ENCODE measurements around the gene SELENOF.
"Not testable (repeated sequence)": the region's sequence is repeated elsewhere in the genome, so short reads cannot be mapped to it uniquely, and the experiment has no call there.

Gene SELENOF

DNA sequence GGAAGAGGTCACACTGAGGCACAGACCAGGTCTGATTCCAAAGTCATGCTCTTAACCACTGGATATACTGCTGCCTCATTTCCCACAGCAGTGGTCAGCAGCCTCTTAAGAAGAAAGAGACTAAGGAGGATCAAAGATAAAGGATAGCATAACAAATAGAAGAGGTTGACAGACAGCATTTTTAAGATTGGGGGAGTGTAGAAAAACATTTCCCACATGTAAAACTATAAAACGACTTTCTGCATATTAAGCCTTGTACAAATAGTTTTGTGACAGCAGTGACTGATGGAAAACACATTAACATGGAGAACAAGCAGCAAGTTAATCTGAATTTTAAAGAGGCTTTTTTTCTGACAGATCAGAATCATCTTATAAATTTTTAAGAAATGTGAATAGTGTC lies 92.0 kb downstream of the SELENOF start:
- Histone ChIP-seq H3K9ac (ENCODE audit: low read length) (no peak overlapping the region), H3K9me3 (ENCODE audit: low read length) (no peaks in the 10 kb centered on the region), H2AFZ (ENCODE audit: low read length) (no peak overlapping the region), H4K20me1 (ENCODE audit: insufficient read depth, low read length) (no peaks in the 10 kb centered on the region), H3F3A (ENCODE audit: insufficient read depth, low read length) (no peaks in the 10 kb centered on the region), H3K79me2 (ENCODE audit: insufficient read depth, low read length) (no peaks in the 10 kb centered on the region), H3K27ac (ENCODE audit: low read depth, low read length, poor library complexity, severe bottlenecking) (no peak overlapping the region), H3K9me2 (ENCODE audit: low read depth, low read length) (no peaks in the 10 kb centered on the region), H3K27me3 (ENCODE audit: insufficient read depth, low read length) (no peaks in the 10 kb centered on the region), H3K4me1 (ENCODE audit: insufficient read depth, low read length, severe bottlenecking) (no peaks in the 10 kb centered on the region), H3K36me3 (ENCODE audit: insufficient read depth, low read length) (no peaks in the 10 kb centered on the region), H3K4me3 (ENCODE audit: low read depth, low read length, poor library complexity, severe bottlenecking) (no peak overlapping the region), H3K4me2 (ENCODE audit: low read length) (no peak overlapping the region)
- TF ChIP-seq, protein P1, sequence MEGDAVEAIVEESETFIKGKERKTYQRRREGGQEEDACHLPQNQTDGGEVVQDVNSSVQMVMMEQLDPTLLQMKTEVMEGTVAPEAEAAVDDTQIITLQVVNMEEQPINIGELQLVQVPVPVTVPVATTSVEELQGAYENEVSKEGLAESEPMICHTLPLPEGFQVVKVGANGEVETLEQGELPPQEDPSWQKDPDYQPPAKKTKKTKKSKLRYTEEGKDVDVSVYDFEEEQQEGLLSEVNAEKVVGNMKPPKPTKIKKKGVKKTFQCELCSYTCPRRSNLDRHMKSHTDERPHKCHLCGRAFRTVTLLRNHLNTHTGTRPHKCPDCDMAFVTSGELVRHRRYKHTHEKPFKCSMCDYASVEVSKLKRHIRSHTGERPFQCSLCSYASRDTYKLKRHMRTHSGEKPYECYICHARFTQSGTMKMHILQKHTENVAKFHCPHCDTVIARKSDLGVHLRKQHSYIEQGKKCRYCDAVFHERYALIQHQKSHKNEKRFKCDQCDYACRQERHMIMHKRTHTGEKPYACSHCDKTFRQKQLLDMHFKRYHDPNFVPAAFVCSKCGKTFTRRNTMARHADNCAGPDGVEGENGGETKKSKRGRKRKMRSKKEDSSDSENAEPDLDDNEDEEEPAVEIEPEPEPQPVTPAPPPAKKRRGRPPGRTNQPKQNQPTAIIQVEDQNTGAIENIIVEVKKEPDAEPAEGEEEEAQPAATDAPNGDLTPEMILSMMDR (IDR thresholded peaks at IDR 0.05; ENCODE audit: low read length): no peak
- TF ChIP-seq EZH2 (IDR thresholded peaks at IDR 0.05; ENCODE audit: borderline replicate concordance, low read length): no peak

DNA sequence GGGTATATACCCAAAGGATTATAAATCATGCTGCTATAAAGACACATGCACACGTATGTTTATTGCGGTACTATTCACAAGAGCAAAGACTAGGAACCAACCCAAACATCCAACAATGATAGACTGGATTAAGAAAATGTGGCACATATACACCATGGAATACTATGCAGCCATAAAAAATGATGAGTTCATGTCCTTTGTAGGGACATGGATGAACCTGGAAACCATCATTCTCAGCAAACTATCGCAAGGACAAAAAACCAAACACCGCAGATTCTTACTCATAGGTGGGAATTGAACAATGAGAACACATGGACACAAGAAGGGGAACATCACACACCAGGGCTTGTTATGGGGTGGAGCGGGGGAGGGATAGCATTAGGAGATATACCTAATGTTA lies 94.0 kb downstream of the SELENOF start:
- not testable (repeated sequence) for H2AFZ ChIP-seq (ENCODE audit: low read length); H4K20me1 ChIP-seq (ENCODE audit: insufficient read depth, low read length); H3K4me3 ChIP-seq (ENCODE audit: low read depth, low read length, poor library complexity, severe bottlenecking); H3F3A ChIP-seq (ENCODE audit: insufficient read depth, low read length); H3K9me3 ChIP-seq (ENCODE audit: low read length); H3K27ac ChIP-seq (ENCODE audit: low read depth, low read length, poor library complexity, severe bottlenecking); H3K79me2 ChIP-seq (ENCODE audit: insufficient read depth, low read length); H3K9me2 ChIP-seq (ENCODE audit: low read depth, low read length); H3K36me3 ChIP-seq (ENCODE audit: insufficient read depth, low read length); H3K4me2 ChIP-seq (ENCODE audit: low read length); H3K9ac ChIP-seq (ENCODE audit: low read length); H3K27me3 ChIP-seq (ENCODE audit: insufficient read depth, low read length); H3K4me1 ChIP-seq (ENCODE audit: insufficient read depth, low read length, severe bottlenecking)

DNA sequence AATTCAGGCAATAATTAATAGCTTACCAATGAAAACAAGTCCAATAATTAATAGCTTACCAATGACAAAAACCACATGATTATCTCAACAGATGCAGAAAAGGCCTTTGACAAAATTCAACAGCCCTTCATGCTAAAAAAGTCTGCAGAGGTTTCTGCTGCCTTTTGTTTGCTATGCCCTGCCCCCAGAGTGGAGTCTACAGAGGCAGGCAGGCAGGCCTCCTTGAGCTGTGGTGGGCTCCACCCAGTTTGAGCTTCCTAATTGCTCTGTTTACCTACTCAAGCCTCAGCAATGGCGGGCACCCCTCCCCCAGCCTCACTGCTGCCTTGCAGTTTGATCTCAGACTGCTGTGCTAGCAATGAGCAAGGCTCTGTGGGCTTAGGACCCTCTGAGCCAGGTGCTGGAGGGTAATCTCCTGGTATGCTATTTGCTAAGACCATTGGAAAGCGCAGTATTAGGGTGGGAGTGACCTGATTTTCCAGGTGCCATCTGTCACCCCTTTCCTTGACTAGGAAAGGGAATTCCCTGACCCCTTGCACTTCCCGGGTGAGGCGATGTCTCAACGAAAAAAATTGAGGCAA lies 96.6 kb downstream of the SELENOF start:
- not testable (repeated sequence) for H3K36me3 ChIP-seq (ENCODE audit: insufficient read depth, low read length); H3K9me3 ChIP-seq (ENCODE audit: low read length); H3K4me2 ChIP-seq (ENCODE audit: low read length); H3K27me3 ChIP-seq (ENCODE audit: insufficient read depth, low read length); H3K4me1 ChIP-seq (ENCODE audit: insufficient read depth, low read length, severe bottlenecking); H3F3A ChIP-seq (ENCODE audit: insufficient read depth, low read length); H4K20me1 ChIP-seq (ENCODE audit: insufficient read depth, low read length); H3K9ac ChIP-seq (ENCODE audit: low read length); H3K4me3 ChIP-seq (ENCODE audit: low read depth, low read length, poor library complexity, severe bottlenecking); H2AFZ ChIP-seq (ENCODE audit: low read length); H3K27ac ChIP-seq (ENCODE audit: low read depth, low read length, poor library complexity, severe bottlenecking); H3K79me2 ChIP-seq (ENCODE audit: insufficient read depth, low read length); H3K9me2 ChIP-seq (ENCODE audit: low read depth, low read length)

DNA sequence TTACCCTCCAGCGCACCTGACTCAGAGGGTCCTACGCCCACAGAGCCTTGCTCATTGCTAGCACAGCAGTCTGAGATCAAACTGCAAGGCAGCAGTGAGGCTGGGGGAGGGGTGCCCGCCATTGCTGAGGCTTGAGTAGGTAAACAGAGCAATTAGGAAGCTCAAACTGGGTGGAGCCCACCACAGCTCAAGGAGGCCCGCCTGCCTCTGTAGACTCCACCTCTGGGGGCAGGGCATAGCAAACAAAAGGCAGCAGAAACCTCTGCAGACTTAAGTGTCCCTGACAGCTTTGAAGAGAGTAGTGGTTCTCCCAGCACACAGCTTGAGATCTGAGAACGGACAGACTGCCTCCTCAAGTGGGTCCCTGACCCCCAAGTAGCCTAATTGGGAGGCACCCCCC lies 99.8 kb downstream of the SELENOF start:
- H3K9me2 ChIP-seq (ENCODE audit: low read depth, low read length); H3K27ac ChIP-seq (ENCODE audit: low read depth, low read length, poor library complexity, severe bottlenecking); H4K20me1 ChIP-seq (ENCODE audit: insufficient read depth, low read length); H3K4me3 ChIP-seq (ENCODE audit: low read depth, low read length, poor library complexity, severe bottlenecking); H3K9ac ChIP-seq (ENCODE audit: low read length); H3F3A ChIP-seq (ENCODE audit: insufficient read depth, low read length); H3K27me3 ChIP-seq (ENCODE audit: insufficient read depth, low read length); H3K36me3 ChIP-seq (ENCODE audit: insufficient read depth, low read length); H2AFZ ChIP-seq (ENCODE audit: low read length); H3K79me2 ChIP-seq (ENCODE audit: insufficient read depth, low read length); H3K4me1 ChIP-seq (ENCODE audit: insufficient read depth, low read length, severe bottlenecking); H3K9me3 ChIP-seq (ENCODE audit: low read length); H3K4me2 ChIP-seq (ENCODE audit: low read length): not testable (repeated sequence)

Data from OCI-LY1 (cell line).